Measurements from ENCODE around the gene CREBL2. TPM values are rescaled to one million over a fixed set of nuclear protein-coding genes. Genes with fewer than 3 reads are reported as not detected.

Gene CREBL2
- total RNA-seq, 1 experiment from 2014 or later = 17.3 TPM

GRCh38 chr12:12604740-12605139 lies 6.9 kb upstream of the CREBL2 start:
- Mint-ChIP-seq H3K4me3 (no peak overlapping the region), H3K27ac (no peak overlapping the region), H3K4me1 (peaks cover 25% of the 10 kb centered on the region), H3K27me3 (ENCODE audit: low read depth) (no peaks in the 10 kb centered on the region), H3K9me3 (no peaks in the 10 kb centered on the region), H3K36me3 (no peaks in the 10 kb centered on the region)
- DNase-seq (ENCODE audit: low spot score) = no peak
- ATAC-seq = no peak
- POLR2A ChIA-PET = no interaction called here
- CTCF ChIA-PET = no interaction called here
- no peak for TF ChIP-seq ZNF263 (CRISPR knock-in tag; IDR thresholded peaks at IDR 0.05; ENCODE audit: low read depth)
- no peak for TF ChIP-seq GRHL2 (CRISPR knock-in tag; IDR thresholded peaks at IDR 0.05; ENCODE audit: insufficient replicate concordance, severe bottlenecking)
- no peak for TF ChIP-seq ETV6 (CRISPR knock-in tag; IDR thresholded peaks at IDR 0.05)
- TF ChIP-seq HMGA2 (CRISPR knock-in tag; IDR thresholded peaks at IDR 0.05) = no peak
- TF ChIP-seq SP1 (CRISPR knock-in tag; conservative IDR thresholded peaks at IDR 0.05) = no peak
- TF ChIP-seq TP53 (CRISPR knock-in tag; IDR thresholded peaks at IDR 0.05) = no peak
- no peak for TF ChIP-seq ATF6 (CRISPR knock-in tag; IDR thresholded peaks at IDR 0.05)
- TF ChIP-seq OVOL2 (CRISPR knock-in tag; IDR thresholded peaks at IDR 0.05; ENCODE audit: borderline replicate concordance) = no peak
- TF ChIP-seq ZNF219 (CRISPR knock-in tag; IDR thresholded peaks at IDR 0.05; ENCODE audit: borderline replicate concordance) = no peak
- no peak for TF ChIP-seq PRDM15 (CRISPR knock-in tag; IDR thresholded peaks at IDR 0.05)
- no peak for TF ChIP-seq PRRX2 (CRISPR knock-in tag; IDR thresholded peaks at IDR 0.05)
- TF ChIP-seq ZNF232 (CRISPR knock-in tag; IDR thresholded peaks at IDR 0.05) = no peak
- no peak for TF ChIP-seq HMGXB4 (CRISPR knock-in tag; IDR thresholded peaks at IDR 0.05)
- TF ChIP-seq JAZF1 (CRISPR knock-in tag; IDR thresholded peaks at IDR 0.05) = no peak
- TF ChIP-seq ZMAT4 (CRISPR knock-in tag; IDR thresholded peaks at IDR 0.05) = no peak
- no peak for TF ChIP-seq ZSCAN18 (CRISPR knock-in tag; IDR thresholded peaks at IDR 0.05)
- no peak for TF ChIP-seq AR (CRISPR knock-in tag; IDR thresholded peaks at IDR 0.05)
- no peak for TF ChIP-seq GABPB1 (CRISPR knock-in tag; IDR thresholded peaks at IDR 0.05)
- TF ChIP-seq MYBL2 (CRISPR knock-in tag; IDR thresholded peaks at IDR 0.05) = no peak
